GM18499 (cell line): ENCODE data around the gene KLHL35.

Experiments used
- ATAC-seq: cut with Tn5 transposase; IDR thresholded peaks from one replicate; pipeline ENCODE4 v1.9.1; 2021; ENCODE audit warnings: moderate number of reproducible peaks; ENCODE audit not compliant: insufficient read depth, unreplicated experiment

KLHL35 gene, protein sequence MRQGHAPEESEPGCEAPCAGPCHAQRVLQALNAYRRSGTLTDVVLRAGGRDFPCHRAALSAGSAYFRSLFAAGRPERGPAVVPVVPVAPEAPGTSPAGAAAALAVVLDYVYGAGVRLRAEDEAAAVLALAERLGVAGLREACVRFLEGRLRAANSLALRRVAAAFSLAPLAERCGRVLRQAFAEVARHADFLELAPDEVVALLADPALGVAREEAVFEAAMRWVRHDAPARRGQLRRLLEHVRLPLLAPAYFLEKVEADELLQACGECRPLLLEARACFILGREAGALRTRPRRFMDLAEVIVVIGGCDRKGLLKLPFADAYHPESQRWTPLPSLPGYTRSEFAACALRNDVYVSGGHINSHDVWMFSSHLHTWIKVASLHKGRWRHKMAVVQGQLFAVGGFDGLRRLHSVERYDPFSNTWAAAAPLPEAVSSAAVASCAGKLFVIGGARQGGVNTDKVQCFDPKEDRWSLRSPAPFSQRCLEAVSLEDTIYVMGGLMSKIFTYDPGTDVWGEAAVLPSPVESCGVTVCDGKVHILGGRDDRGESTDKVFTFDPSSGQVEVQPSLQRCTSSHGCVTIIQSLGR

GRCh38 chr11:75432911-75433321 lies at the start of gene KLHL35:
Gene KLHL35, minus strand, starts transcription at chr11:75433203. Its CDS starts 2,574 bp downstream, at chr11:75430629.
- ATAC-seq: no peak

GRCh38 chr11:75481922-75482606 lies 49.1 kb upstream of the KLHL35 start:
- no peak for ATAC-seq

- ATAC-seq: no peak
These were observed 48.4 kb upstream of the KLHL35 start for GRCh38 chr11:75481223-75481921.

- no peak for ATAC-seq
These were observed 47.5 kb upstream of the KLHL35 start for GRCh38 chr11:75480185-75481175.

DNA sequence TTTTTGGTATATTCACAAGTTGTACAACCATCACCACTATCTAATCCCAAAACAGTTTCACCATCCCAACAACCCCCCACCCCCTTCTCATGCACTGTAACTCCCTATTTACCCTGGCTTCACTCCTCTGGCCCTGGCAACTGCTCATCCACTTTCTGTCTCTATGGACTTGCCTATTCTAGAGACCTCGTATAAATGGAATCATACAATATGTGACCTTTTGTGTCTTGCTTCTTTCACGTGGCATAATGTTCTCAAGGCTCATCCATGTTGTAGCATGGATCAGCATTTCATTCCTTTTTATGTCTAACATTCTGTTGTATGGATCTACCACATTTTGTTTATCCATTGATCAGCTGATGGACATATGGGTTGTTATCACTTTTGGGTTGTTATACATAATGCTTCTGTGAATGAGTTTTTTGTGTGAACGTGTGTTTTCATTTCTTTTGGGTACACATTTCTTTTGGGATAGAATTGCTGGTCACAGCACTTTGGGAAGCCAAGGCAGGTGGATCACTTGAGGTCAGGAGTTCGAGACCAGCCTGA lies 46.7 kb upstream of the KLHL35 start:
- ATAC-seq: no peak

GRCh38 chr11:75478783-75479596 lies 46.0 kb upstream of the KLHL35 start:
- no peak for ATAC-seq

- no peak for ATAC-seq
These were observed 44.6 kb upstream of the KLHL35 start for GRCh38 chr11:75477614-75477935.

GRCh38 chr11:75476739-75477613 lies 44.0 kb upstream of the KLHL35 start:
- ATAC-seq: no peak

- ATAC-seq: no peak
These were observed 43.0 kb upstream of the KLHL35 start for GRCh38 chr11:75475767-75476650.

- ATAC-seq: no peak
These were observed 42.1 kb upstream of the KLHL35 start for GRCh38 chr11:75474878-75475766.

- ATAC-seq: no peak
These were observed 41.2 kb upstream of the KLHL35 start for GRCh38 chr11:75474240-75474639.

DNA sequence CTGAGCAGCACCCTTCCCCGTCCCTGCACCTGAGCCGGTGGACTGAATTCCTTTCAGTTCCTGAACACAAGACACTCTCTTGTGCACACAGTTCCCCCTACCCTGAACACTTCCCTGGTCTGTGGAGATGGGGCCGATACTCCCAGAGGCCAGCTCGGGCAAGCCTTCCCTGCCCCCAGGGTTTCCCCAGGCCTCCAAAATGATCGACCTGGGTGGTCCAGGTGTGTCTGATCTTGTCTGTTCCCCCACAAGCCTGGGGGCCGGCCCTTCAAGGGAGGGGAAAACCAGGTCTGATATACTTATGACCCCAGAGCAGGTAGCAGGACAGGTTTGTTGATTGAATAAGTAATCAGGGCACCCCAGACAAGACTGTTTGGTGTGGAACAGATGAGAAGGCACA lies 40.7 kb upstream of the KLHL35 start:
- ATAC-seq: no peak

DNA sequence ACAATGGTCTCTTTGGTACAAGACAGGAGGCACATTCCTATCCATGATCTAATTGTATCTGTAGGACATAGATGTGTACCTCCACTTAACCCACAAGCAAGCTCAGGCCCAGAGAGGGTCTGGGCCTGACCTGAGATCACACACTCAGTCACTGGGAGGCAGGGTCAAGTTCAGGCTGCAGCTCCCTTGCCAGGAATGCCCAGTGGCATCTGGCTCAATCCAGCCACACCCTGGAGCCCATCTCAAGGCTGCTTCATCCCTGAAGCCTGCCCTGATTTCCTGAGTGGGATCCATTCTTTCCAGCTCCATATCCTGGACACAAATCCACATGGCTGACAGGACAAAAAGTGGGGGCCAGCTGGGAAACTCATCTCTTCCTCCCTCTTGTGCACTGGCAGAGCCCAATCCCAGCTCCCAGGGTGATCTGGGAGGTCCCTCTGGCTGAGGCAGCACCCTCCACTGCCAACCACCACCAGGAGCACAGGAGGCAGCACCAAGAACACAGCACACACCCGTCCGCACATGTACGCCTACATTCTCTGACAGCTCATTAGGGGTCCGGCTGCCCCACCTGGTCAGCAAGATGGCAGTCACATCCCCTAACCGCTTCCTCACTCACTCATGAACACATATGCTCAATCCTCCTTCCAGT lies 39.2 kb upstream of the KLHL35 start:
- ATAC-seq: no peak

DNA sequence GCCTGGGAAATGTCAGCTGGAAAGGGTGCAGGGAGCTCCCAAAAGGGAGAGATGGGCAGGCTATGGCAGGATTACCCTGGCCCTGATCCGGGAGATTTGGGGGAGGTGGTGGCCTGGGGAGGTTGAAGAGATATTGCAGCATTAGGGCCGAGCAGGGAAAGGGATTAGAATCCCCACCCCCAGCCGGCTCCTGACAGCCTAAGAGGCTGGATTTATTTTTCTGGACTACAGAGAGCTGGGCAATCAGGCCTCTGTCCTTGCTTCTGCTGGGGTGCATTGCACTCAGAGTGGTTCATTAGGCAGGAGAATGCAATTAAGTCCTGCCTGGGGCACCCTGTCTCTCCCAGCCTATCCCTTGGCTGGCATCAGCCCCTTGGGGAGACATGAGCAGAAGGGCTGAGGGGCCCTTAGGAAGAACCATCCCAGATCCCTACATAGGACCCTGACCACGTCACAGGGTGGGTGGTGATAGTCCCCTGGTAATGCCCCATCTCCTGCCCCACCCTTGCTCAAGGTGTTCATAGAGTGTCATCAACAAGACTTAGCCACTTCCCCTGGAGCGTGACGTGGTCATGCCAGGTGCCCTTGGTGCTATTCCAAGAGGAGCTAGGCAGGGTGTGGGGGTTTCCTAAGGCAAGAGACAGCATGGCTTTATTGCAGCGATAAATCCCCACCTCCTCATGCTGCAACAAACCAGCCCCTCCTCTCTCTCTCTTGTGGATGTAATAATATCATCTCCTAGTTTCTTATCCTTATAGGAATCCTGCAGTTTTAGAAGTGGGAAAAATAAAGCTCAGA lies 38.4 kb upstream of the KLHL35 start:
- no peak for ATAC-seq
